ENCODE data around the gene EEF2. TPM values are rescaled to one million over a fixed set of nuclear protein-coding genes. Genes with fewer than 3 reads are reported as not detected.
"Not testable (repeated sequence)": the region's sequence is repeated elsewhere in the genome, so short reads cannot be mapped to it uniquely, and the experiment has no call there.

EEF2 gene
- total RNA-seq, 4 donors from 2014 or later, result 1,210 to 2,054 (median 1,565) TPM

- TF ChIP-seq CTCF (IDR thresholded peaks at IDR 0.05) (no peak), POLR2A (IDR thresholded peaks at IDR 0.05) (no peak)
- peak overlapping the region in 3 of 4 donors; percentile 25 to 54 (median 51) for H3K27ac ChIP-seq
- H3K27me3 ChIP-seq, result no peaks in the 10 kb centered on the region
- H3K9me3 ChIP-seq, result no peaks in the 10 kb centered on the region
- peaks cover 18 to 87% (median 22%) of the 10 kb centered on the region in 3 donors for H3K36me3 ChIP-seq
- 58 to 61% methylated on average over 5 to 6 of the region's 25 CpGs for WGBS, 2 donors
- intact Hi-C loops (cut with DNase I), result no loop called here
- no peak for DNase-seq
- peak overlapping the region in 1 of 4 donors; percentile 28 for H3K4me3 ChIP-seq
- peaks cover 17 to 68% (median 23%) of the 10 kb centered on the region in 3 donors for H3K4me1 ChIP-seq
Observed at GRCh38 chr19:4014541-4015491, 29.6 kb upstream of the EEF2 start.

GRCh38 chr19:4013886-4014540 lies 28.8 kb upstream of the EEF2 start:
- Histone ChIP-seq H3K27me3 (no peaks in the 10 kb centered on the region), H3K36me3 (peaks cover 18 to 82% (median 22%) of the 10 kb centered on the region in 3 donors), H3K4me1 (peaks cover 25 to 68% (median 31%) of the 10 kb centered on the region in 3 donors), H3K4me3 (no peak overlapping the region), H3K9me3 (no peaks in the 10 kb centered on the region), H3K27ac (no peak overlapping the region)
- no peak for TF ChIP-seq CTCF (IDR thresholded peaks at IDR 0.05)
- TF ChIP-seq POLR2A (IDR thresholded peaks at IDR 0.05), result no peak
- 80 to 93% methylated on average over 5 to 10 of the region's 20 CpGs for WGBS, 2 donors
- intact Hi-C loops (cut with DNase I), result no loop called here
- DNase-seq, result no peak

GRCh38 chr19:4012975-4013634 lies 27.8 kb upstream of the EEF2 start:
- H3K36me3 ChIP-seq, result peaks cover 18 to 73% (median 22%) of the 10 kb centered on the region in 3 donors
- no peaks in the 10 kb centered on the region for H3K9me3 ChIP-seq
- DNase-seq, result no peak
- intact Hi-C loops (cut with DNase I), result no loop called here
- H3K27ac ChIP-seq, result no peak overlapping the region
- peaks cover 34 to 72% (median 39%) of the 10 kb centered on the region in 3 donors for H3K4me1 ChIP-seq
- H3K27me3 ChIP-seq, result no peaks in the 10 kb centered on the region
- no peak overlapping the region for H3K4me3 ChIP-seq
- TF ChIP-seq POLR2A (IDR thresholded peaks at IDR 0.05) (no peak), CTCF (IDR thresholded peaks at IDR 0.05) (no peak)
- WGBS, 2 donors, result 94 to 97% methylated on average over 13 to 17 of the region's 33 CpGs

- peaks cover 35 to 74% (median 39%) of the 10 kb centered on the region in 3 donors for H3K4me1 ChIP-seq
- DNase-seq, result no peak
Observed at GRCh38 chr19:4012092-4012974, 27.1 kb upstream of the EEF2 start.

GRCh38 chr19:4011430-4011829 lies 26.2 kb upstream of the EEF2 start:
- 90 to 91% methylated on average over 2 to 4 of the region's 6 CpGs for WGBS, 2 donors
- intact Hi-C loops (cut with DNase I); DNase-seq; H3K4me3 ChIP-seq; H3K9me3 ChIP-seq; H3K27me3 ChIP-seq: not testable (repeated sequence)
- peaks cover 18 to 59% (median 22%) of the 10 kb centered on the region in 3 donors for H3K36me3 ChIP-seq
- peaks cover 40 to 79% (median 44%) of the 10 kb centered on the region in 3 donors for H3K4me1 ChIP-seq
- H3K27ac ChIP-seq, result peak overlapping the region in 1 of 4 donors; percentile 46

More at GRCh38 chr19:4012092-4012974, 27.1 kb upstream of the EEF2 start:
- H3K36me3 ChIP-seq, result peaks cover 18 to 68% (median 22%) of the 10 kb centered on the region in 3 donors
- no peaks in the 10 kb centered on the region for H3K9me3 ChIP-seq
- H3K4me3 ChIP-seq, result no peak overlapping the region
- no peak for TF ChIP-seq POLR2A (IDR thresholded peaks at IDR 0.05)
- no peak for TF ChIP-seq CTCF (IDR thresholded peaks at IDR 0.05)
- H3K27ac ChIP-seq, result no peak overlapping the region
- intact Hi-C loops (cut with DNase I), result no loop called here
- H3K27me3 ChIP-seq, result no peaks in the 10 kb centered on the region
- WGBS, 2 donors, result 72 to 77% methylated on average over 10 to 19 of the region's 27 CpGs
